ENCODE measurements around the gene ASCC3. TPM values are rescaled to one million over a fixed set of nuclear protein-coding genes. Genes with fewer than 3 reads are reported as not detected.
"Not testable (repeated sequence)": the region's sequence is repeated elsewhere in the genome, so short reads cannot be mapped to it uniquely, and the experiment has no call there.

ASCC3 gene
- total and polyA plus RNA-seq, 2 experiments from 2014 or later, result 34.0 to 77.6 TPM

DNA sequence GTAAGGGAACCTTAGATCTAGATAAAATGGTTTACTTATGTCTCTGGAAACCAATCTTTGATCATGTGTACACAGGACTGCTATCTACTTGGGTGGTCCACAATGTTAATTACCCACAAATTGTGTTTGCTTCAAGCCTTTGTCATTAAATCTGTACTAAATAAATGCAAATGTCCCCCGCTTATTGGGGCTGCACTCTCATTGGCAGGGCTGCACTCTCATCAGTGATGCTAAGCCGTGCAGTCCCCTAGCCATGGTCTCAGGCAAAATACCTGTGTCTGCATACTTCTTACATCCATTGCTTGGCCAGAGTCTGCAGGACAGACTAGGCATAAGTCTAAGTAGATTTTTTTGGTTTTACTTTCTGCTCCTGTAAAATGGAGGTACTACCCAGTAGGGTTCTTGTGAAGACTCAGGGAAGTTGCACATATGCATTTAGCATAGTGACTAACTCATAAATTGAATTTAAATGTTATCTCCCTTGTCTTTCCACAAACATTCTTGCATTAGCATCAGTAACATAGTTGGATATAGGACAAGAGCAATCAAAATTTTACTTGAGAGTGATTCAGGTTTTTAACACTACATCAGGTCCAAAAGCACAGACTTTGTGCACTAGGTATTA lies 117.4 kb downstream of the ASCC3 start:
- Histone ChIP-seq H4K20me1 (ENCODE audit: insufficient read depth, poor library complexity, severe bottlenecking) (no peaks in the 10 kb centered on the region), H3K79me2 (no peaks in the 10 kb centered on the region), H2AFZ (no peak overlapping the region), H3K36me3 (replicated peaks; ENCODE audit: insufficient read depth, low read depth) (peaks cover 7% of the 10 kb centered on the region), H3K27me3 (no peaks in the 10 kb centered on the region), H3K4me3 (no peak overlapping the region), H3K9me3 (ENCODE audit: low read depth) (peaks cover 8% of the 10 kb centered on the region), H3K27ac (no peak overlapping the region), H3K4me1 (ENCODE audit: insufficient read depth) (no peaks in the 10 kb centered on the region), H3K4me2 (no peak overlapping the region), H3K9me2 (replicated peaks; ENCODE audit: insufficient read depth) (no peaks in the 10 kb centered on the region)
- WGBS (ENCODE audit: low lambda C conversion rate, missing lambda C conversion rate), result 97% methylated on average over 2 of the region's 2 CpGs
- DNase-seq (ENCODE audit: low spot score), result no peak
- TF ChIP-seq, protein P1, sequence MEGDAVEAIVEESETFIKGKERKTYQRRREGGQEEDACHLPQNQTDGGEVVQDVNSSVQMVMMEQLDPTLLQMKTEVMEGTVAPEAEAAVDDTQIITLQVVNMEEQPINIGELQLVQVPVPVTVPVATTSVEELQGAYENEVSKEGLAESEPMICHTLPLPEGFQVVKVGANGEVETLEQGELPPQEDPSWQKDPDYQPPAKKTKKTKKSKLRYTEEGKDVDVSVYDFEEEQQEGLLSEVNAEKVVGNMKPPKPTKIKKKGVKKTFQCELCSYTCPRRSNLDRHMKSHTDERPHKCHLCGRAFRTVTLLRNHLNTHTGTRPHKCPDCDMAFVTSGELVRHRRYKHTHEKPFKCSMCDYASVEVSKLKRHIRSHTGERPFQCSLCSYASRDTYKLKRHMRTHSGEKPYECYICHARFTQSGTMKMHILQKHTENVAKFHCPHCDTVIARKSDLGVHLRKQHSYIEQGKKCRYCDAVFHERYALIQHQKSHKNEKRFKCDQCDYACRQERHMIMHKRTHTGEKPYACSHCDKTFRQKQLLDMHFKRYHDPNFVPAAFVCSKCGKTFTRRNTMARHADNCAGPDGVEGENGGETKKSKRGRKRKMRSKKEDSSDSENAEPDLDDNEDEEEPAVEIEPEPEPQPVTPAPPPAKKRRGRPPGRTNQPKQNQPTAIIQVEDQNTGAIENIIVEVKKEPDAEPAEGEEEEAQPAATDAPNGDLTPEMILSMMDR (IDR thresholded peaks at IDR 0.05; ENCODE audit: poor library complexity), result no peak
- TF ChIP-seq EZH2phosphoT487 (IDR thresholded peaks at IDR 0.05; ENCODE audit: low read depth, severe bottlenecking, unreplicated experiment) (no peak), EZH2 (IDR thresholded peaks at IDR 0.05; ENCODE audit: borderline replicate concordance) (no peak)

DNA sequence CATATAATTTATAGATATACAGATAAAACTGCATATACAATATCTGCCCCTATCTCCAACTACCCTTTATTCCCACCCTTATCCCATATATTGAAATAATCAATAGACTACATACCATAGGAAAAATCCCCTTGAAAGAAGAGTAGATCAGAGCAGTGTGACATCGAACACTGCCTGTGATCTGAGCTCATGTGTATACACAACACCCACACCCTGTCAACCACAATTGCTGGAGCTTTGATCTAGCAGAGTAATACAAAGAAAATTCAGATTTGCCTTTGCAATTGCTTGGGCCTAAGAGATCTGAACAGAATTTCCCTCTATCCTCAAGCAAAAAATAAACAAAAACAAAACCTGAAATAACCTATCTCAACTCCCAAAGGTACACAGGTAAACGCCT lies 119.3 kb downstream of the ASCC3 start:
- WGBS (ENCODE audit: low lambda C conversion rate, missing lambda C conversion rate), result 91% methylated on average over 2 of the region's 2 CpGs
- Histone ChIP-seq H3K9me3 (ENCODE audit: low read depth) (peaks cover 8% of the 10 kb centered on the region), H3K9me2 (replicated peaks; ENCODE audit: insufficient read depth) (no peaks in the 10 kb centered on the region), H3K36me3 (replicated peaks; ENCODE audit: insufficient read depth, low read depth) (peaks cover 7% of the 10 kb centered on the region), H3K4me1 (ENCODE audit: insufficient read depth) (no peaks in the 10 kb centered on the region), H3K27ac (no peak overlapping the region), H3K79me2 (no peaks in the 10 kb centered on the region), H4K20me1 (ENCODE audit: insufficient read depth, poor library complexity, severe bottlenecking) (no peaks in the 10 kb centered on the region), H3K4me2 (no peak overlapping the region), H3K27me3 (no peaks in the 10 kb centered on the region), H2AFZ (no peak overlapping the region), H3K4me3 (no peak overlapping the region)
- TF ChIP-seq, protein P1 (IDR thresholded peaks at IDR 0.05; ENCODE audit: poor library complexity), result no peak
- no peak for TF ChIP-seq EZH2phosphoT487 (IDR thresholded peaks at IDR 0.05; ENCODE audit: low read depth, severe bottlenecking, unreplicated experiment)
- DNase-seq (ENCODE audit: low spot score), result no peak

DNA sequence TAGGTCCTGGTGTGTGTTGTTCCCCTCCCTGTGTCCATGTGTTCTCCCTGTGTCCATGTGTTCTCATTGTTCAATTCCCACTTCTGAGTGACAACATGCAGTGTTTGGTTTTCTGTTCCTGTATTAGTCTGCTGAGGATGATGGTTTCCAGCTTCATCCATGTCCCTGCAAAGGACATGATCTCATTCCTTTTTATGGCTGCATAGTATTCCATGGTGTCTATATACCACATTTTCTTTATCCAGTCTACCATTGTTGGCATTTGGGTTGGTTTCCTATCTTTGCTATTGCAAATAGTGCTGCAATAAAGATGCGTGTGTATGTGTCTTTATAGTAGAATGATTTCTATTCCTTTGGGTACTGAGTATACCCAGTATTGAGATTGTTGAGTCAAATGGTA lies 122.7 kb downstream of the ASCC3 start:
- H3K79me2 ChIP-seq; H3K27me3 ChIP-seq; H4K20me1 ChIP-seq (ENCODE audit: insufficient read depth, poor library complexity, severe bottlenecking); H3K9me2 ChIP-seq (replicated peaks; ENCODE audit: insufficient read depth); DNase-seq (ENCODE audit: low spot score); H3K27ac ChIP-seq; H3K4me1 ChIP-seq (ENCODE audit: insufficient read depth); H3K4me2 ChIP-seq; H3K36me3 ChIP-seq (replicated peaks; ENCODE audit: insufficient read depth, low read depth); H3K9me3 ChIP-seq (ENCODE audit: low read depth); H2AFZ ChIP-seq; H3K4me3 ChIP-seq: not testable (repeated sequence)
- 100% methylated on average over 1 of the region's 1 CpG for WGBS (ENCODE audit: low lambda C conversion rate, missing lambda C conversion rate)

DNA sequence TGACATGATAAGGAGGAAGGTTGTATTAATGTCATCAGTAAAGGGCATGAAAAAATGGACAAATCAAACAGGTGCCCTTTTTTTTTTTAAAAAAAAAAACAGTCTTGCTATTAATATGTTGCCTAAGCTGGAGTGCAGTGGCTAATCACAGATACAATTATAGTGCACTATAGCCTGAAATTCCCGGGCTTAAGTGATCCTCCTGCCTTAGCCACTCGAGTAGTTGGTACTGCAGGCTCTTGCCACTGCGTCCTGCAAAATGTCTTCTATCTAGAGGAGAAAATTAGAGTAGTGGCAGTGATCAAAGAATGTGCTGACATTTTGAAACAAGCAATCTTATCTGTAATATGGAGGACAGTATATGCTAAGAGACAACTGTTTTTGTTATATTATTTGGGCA lies 127.7 kb downstream of the ASCC3 start:
- Histone ChIP-seq H3K4me3 (no peak overlapping the region), H3K4me1 (ENCODE audit: insufficient read depth) (no peaks in the 10 kb centered on the region), H3K9me2 (replicated peaks; ENCODE audit: insufficient read depth) (no peaks in the 10 kb centered on the region), H3K4me2 (no peak overlapping the region), H3K79me2 (no peaks in the 10 kb centered on the region), H2AFZ (no peak overlapping the region), H3K9me3 (ENCODE audit: low read depth) (no peaks in the 10 kb centered on the region), H3K36me3 (replicated peaks; ENCODE audit: insufficient read depth, low read depth) (no peaks in the 10 kb centered on the region), H3K27ac (no peak overlapping the region), H3K27me3 (no peaks in the 10 kb centered on the region), H4K20me1 (ENCODE audit: insufficient read depth, poor library complexity, severe bottlenecking) (no peaks in the 10 kb centered on the region)
- no peak for DNase-seq (ENCODE audit: low spot score)
- 97% methylated on average over 3 of the region's 3 CpGs for WGBS (ENCODE audit: low lambda C conversion rate, missing lambda C conversion rate)
- TF ChIP-seq, protein P1 (IDR thresholded peaks at IDR 0.05; ENCODE audit: poor library complexity), result no peak
- TF ChIP-seq EZH2 (IDR thresholded peaks at IDR 0.05; ENCODE audit: borderline replicate concordance) (no peak), EZH2phosphoT487 (IDR thresholded peaks at IDR 0.05; ENCODE audit: low read depth, severe bottlenecking, unreplicated experiment) (no peak)

Measured in hepatocyte (in vitro differentiated cells).